WTC11 (cell line): Measurements from ENCODE around the gene YY2. TPM values are rescaled to one million over a fixed set of nuclear protein-coding genes. Genes with fewer than 3 reads are reported as not detected.
A peak's percentile ranks its signal among the peaks of the same experiment; 100 is the strongest.
"Not testable (repeated sequence)": the region's sequence is repeated elsewhere in the genome, so short reads cannot be mapped to it uniquely, and the experiment has no call there.

ENCODE experiments used
- ATAC-seq: fragments of 200-7000 bp; cut with Tn5 transposase; 2 replicates; pipeline ENCODE4 v1.10.0; 2021; ENCODE audit warnings: mild to moderate bottlenecking, moderate library complexity
- CTCF ChIA-PET: fragments of 300-600 bp; sonication (Branson Sonifier 250); formaldehyde crosslinking; loops from one replicate; lab custom pipeline; 2021; ENCODE audit warnings: antibody characterized with exemption; lab: Charles Lee
- POLR2A ChIA-PET: fragments of 350-600 bp; sonication (Branson Sonifier 250); formaldehyde crosslinking; loops from one replicate; lab custom pipeline; 2021; ENCODE audit warnings: antibody characterized with exemption; lab: Charles Lee
- DNase-seq: peaks from one replicate; pipeline ENCODE4 v3.0.0; 2021; ENCODE audit warnings: low spot score
- H3K27ac Mint-ChIP-seq: 2 replicates; pipeline ENCODE4 v1.8.0; 2021; ENCODE audit warnings: mixed read lengths
- H3K27me3 Mint-ChIP-seq: 2 replicates; pipeline ENCODE4 v1.8.0; 2021; ENCODE audit warnings: low read depth, mild to moderate bottlenecking, moderate library complexity, mixed read lengths
- H3K36me3 Mint-ChIP-seq: 2 replicates; pipeline ENCODE4 v1.8.0; 2021; ENCODE audit warnings: mixed read lengths
- H3K4me1 Mint-ChIP-seq: 2 replicates; pipeline ENCODE4 v1.8.0; 2022; ENCODE audit warnings: mixed read lengths
- H3K4me3 Mint-ChIP-seq: 2 replicates; pipeline ENCODE4 v1.8.0; 2021; ENCODE audit warnings: mild to moderate bottlenecking, moderate library complexity, mixed read lengths
- H3K9me3 Mint-ChIP-seq: 2 replicates; pipeline ENCODE4 v1.8.0; 2021; ENCODE audit warnings: mixed read lengths
- E2F5 ChIP-seq: sonication (generic); formaldehyde crosslinking; IDR thresholded peaks from 2 replicates; pipeline ENCODE4 v1.8.1; 2022; ENCODE audit warnings: mild to moderate bottlenecking, moderate library complexity, missing genetic modification reagents
- ELF4 ChIP-seq: sonication (generic); formaldehyde crosslinking; IDR thresholded peaks from 2 replicates; pipeline ENCODE4 v1.8.1; 2022; ENCODE audit warnings: low read depth, mild to moderate bottlenecking, moderate library complexity, missing genetic modification reagents
- HMGA2 ChIP-seq: fragments of 250-450 bp; sonication (Bioruptor Pico); IDR thresholded peaks from 2 replicates; pipeline ENCODE4 v1.4.0; 2021; ENCODE audit warnings: mild to moderate bottlenecking, moderate library complexity
- OVOL2 ChIP-seq: fragments of 250-450 bp; sonication (Bioruptor Pico); IDR thresholded peaks from 2 replicates; pipeline ENCODE4 v1.9.0; 2021; ENCODE audit warnings: mild to moderate bottlenecking, borderline replicate concordance
- PRDM15 ChIP-seq: sonication (generic); formaldehyde crosslinking; IDR thresholded peaks from 2 replicates; pipeline ENCODE4 v1.8.0; 2022; ENCODE audit warnings: missing genetic modification reagents
- PRRX2 ChIP-seq: fragments of 250-450 bp; sonication (Bioruptor Pico); IDR thresholded peaks from 2 replicates; pipeline ENCODE4 v1.8.0; 2021; ENCODE audit warnings: mild to moderate bottlenecking
- ZBTB43 ChIP-seq: sonication (generic); formaldehyde crosslinking; IDR thresholded peaks from 2 replicates; pipeline ENCODE4 v1.8.1; 2023; ENCODE audit warnings: mild to moderate bottlenecking, missing genetic modification reagents
- ZNF121 ChIP-seq: sonication (generic); formaldehyde crosslinking; IDR thresholded peaks from 2 replicates; pipeline ENCODE4 v1.8.0; 2023; ENCODE audit warnings: missing genetic modification reagents
- ZNF263 ChIP-seq: sonication (generic); formaldehyde crosslinking; IDR thresholded peaks from 2 replicates; pipeline ENCODE4 v1.8.1; 2022; ENCODE audit warnings: low read depth, mild to moderate bottlenecking, moderate library complexity, missing genetic modification reagents
- total RNA-seq: library from RNA; stranded (reverse); gene quantifications from 3 replicates; pipeline ENCODE4 v1.2.3, GENCODE V29; 2021
- TF ChIP-seq, protein P1 (sequence below): fragments of 250-450 bp; sonication (Bioruptor Pico); IDR thresholded peaks from 2 replicates; pipeline ENCODE4 v1.9.0; 2021; ENCODE audit warnings: mild to moderate bottlenecking
- TF ChIP-seq, protein P2 (sequence below): sonication (generic); formaldehyde crosslinking; conservative IDR thresholded peaks from 2 replicates; pipeline ENCODE4 v1.8.1; 2022; ENCODE audit warnings: mild to moderate bottlenecking, missing genetic modification reagents

YY2 gene
- total RNA-seq, 1 experiment from 2014 or later = 1.4 TPM

DNA sequence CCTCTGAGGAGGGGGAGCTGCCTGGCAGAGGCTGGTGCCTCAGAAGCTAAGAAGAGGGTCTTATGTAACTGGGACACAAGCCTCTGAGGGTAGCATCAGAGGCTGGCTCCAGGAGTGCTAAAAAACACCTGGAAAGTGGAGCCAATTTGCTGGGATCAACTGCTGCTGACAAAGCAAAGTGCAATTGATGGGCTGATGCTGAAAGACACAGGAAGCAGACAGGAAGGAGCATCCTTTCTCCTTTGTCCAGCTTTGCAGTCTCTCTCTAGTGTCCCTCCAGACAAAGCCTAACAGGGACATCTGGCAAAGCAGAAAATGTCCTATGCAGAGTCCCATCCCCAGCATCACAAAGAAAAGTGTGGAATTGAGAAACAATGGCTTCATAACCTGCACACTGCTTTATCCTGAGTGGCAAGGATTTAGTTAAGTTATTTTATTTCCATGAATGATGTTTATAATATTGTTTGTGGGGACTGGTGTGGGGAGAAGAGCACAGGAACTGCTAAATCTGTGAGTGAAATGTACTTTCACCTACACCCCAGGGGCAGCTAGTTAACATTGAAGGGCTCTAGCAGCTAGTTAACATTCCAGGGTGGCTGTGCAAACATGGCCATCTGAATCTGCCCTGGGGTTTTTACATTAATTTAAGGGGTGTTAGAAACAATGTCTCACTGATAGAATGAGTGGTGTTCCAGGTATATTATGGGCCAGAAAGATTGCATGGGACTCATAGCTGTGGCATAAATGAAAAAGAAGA, 42.0 kb upstream of the YY2 start:
- ChIA-PET POLR2A (interaction anchor here (0.6 kb wide), 1 partner anchor 13 kb away, joined by 3 read pairs; no protein-coding TSS in a partner anchor), CTCF (no interaction called here)
- H3K9me3 Mint-ChIP-seq = peaks cover 24% of the 10 kb centered on the region
- peaks cover 17% of the 10 kb centered on the region for H3K36me3 Mint-ChIP-seq
- ATAC-seq (peak; percentile 61), DNase-seq (no peak)
- H3K4me3 Mint-ChIP-seq = no peak overlapping the region
- TF ChIP-seq OVOL2 (CRISPR knock-in tag) = no peak
- TF ChIP-seq, protein P1, sequence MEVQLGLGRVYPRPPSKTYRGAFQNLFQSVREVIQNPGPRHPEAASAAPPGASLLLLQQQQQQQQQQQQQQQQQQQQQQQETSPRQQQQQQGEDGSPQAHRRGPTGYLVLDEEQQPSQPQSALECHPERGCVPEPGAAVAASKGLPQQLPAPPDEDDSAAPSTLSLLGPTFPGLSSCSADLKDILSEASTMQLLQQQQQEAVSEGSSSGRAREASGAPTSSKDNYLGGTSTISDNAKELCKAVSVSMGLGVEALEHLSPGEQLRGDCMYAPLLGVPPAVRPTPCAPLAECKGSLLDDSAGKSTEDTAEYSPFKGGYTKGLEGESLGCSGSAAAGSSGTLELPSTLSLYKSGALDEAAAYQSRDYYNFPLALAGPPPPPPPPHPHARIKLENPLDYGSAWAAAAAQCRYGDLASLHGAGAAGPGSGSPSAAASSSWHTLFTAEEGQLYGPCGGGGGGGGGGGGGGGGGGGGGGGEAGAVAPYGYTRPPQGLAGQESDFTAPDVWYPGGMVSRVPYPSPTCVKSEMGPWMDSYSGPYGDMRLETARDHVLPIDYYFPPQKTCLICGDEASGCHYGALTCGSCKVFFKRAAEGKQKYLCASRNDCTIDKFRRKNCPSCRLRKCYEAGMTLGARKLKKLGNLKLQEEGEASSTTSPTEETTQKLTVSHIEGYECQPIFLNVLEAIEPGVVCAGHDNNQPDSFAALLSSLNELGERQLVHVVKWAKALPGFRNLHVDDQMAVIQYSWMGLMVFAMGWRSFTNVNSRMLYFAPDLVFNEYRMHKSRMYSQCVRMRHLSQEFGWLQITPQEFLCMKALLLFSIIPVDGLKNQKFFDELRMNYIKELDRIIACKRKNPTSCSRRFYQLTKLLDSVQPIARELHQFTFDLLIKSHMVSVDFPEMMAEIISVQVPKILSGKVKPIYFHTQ (CRISPR knock-in tag) = no peak
- TF ChIP-seq PRDM15 (CRISPR knock-in tag) = peak; percentile 85
- no peak for TF ChIP-seq HMGA2 (CRISPR knock-in tag)
- TF ChIP-seq E2F5 (CRISPR knock-in tag) = no peak
- TF ChIP-seq ZBTB43 (CRISPR knock-in tag) = no peak
- TF ChIP-seq, protein P2, sequence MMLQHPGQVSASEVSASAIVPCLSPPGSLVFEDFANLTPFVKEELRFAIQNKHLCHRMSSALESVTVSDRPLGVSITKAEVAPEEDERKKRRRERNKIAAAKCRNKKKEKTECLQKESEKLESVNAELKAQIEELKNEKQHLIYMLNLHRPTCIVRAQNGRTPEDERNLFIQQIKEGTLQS = no peak
- H3K27me3 Mint-ChIP-seq = no peaks in the 10 kb centered on the region; the same call in 1 of the 2 replicates
- H3K27ac Mint-ChIP-seq = peak overlapping the region; percentile 93
- peaks cover 35% of the 10 kb centered on the region for H3K4me1 Mint-ChIP-seq

DNA sequence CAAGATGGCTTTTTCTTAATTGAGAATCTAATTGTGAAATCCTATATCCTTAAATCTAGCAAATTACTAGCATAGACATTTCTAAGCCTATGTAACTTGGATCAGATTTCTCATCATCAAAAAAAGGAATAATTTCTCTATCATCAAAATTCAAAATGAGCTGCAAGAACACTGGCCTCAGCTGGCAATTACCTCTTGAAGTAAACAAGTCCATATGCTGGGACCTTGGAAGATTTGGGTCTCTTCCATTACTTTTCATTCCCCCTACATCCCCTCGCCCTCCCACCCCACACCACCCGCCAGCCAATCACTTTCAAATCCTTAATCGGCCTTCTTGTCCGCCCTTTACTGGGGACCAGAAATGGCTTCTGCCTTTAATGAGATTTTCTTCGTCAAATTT, 39.7 kb upstream of the YY2 start:
- H3K27ac Mint-ChIP-seq = no peak overlapping the region
- DNase-seq (no peak), ATAC-seq (no peak)
- H3K4me3 Mint-ChIP-seq = no peak overlapping the region
- ChIA-PET POLR2A (no interaction called here), CTCF (no interaction called here)
- H3K36me3 Mint-ChIP-seq = peaks cover 11% of the 10 kb centered on the region
- H3K4me1 Mint-ChIP-seq = peaks cover 35% of the 10 kb centered on the region
- TF ChIP-seq ZNF263 (CRISPR knock-in tag) = no peak
- no peak for TF ChIP-seq PRDM15 (CRISPR knock-in tag)
- no peak for TF ChIP-seq PRRX2 (CRISPR knock-in tag)
- no peak for TF ChIP-seq ZNF121 (CRISPR knock-in tag)
- TF ChIP-seq ELF4 (CRISPR knock-in tag) = no peak
- no peaks in the 10 kb centered on the region; the same call in 1 of the 2 replicates for H3K27me3 Mint-ChIP-seq
- H3K9me3 Mint-ChIP-seq = peaks cover 17% of the 10 kb centered on the region

- H3K9me3 Mint-ChIP-seq, ATAC-seq, H3K4me1 Mint-ChIP-seq, DNase-seq, H3K27ac Mint-ChIP-seq, POLR2A ChIA-PET, H3K4me3 Mint-ChIP-seq, CTCF ChIA-PET, H3K27me3 Mint-ChIP-seq, H3K36me3 Mint-ChIP-seq: not testable (repeated sequence)
These were observed 35.6 kb upstream of the YY2 start for GRCh38 chrX:21820170-21820569.
